Osteocyte (in vitro differentiated cells): ENCODE measurements around the gene LAG3. TPM values are rescaled to one million over a fixed set of nuclear protein-coding genes. Genes with fewer than 3 reads are reported as not detected.

Experiments
- DNase-seq: peaks from one replicate; pipeline ENCODE4 v3.0.0; 2021; ENCODE audit warnings: mixed read lengths; ENCODE audit not compliant: unreplicated experiment; ENCODE audit errors: extremely low spot score
- H3K27ac Mint-ChIP-seq: one replicate; pipeline ENCODE4 v1.8.0; 2021; ENCODE audit warnings: mild to moderate bottlenecking, mixed read lengths; ENCODE audit not compliant: unreplicated experiment
- H3K27me3 Mint-ChIP-seq: one replicate; pipeline ENCODE4 v1.8.0; 2021; ENCODE audit warnings: mixed read lengths; ENCODE audit not compliant: unreplicated experiment
- H3K36me3 Mint-ChIP-seq: one replicate; pipeline ENCODE4 v1.8.0; 2021; ENCODE audit warnings: mixed read lengths; ENCODE audit not compliant: unreplicated experiment
- H3K4me1 Mint-ChIP-seq: one replicate; pipeline ENCODE4 v1.8.0; 2021; ENCODE audit warnings: mixed read lengths; ENCODE audit not compliant: unreplicated experiment
- H3K4me3 Mint-ChIP-seq: one replicate; pipeline ENCODE4 v1.8.0; 2021; ENCODE audit warnings: mild to moderate bottlenecking, moderate library complexity, mixed read lengths; ENCODE audit not compliant: unreplicated experiment
- H3K9me3 Mint-ChIP-seq: one replicate; pipeline ENCODE4 v1.8.0; 2021; ENCODE audit warnings: mixed read lengths; ENCODE audit not compliant: unreplicated experiment
- CTCF ChIP-seq: fragments of 200-600 bp; sonication (generic); IDR thresholded peaks from 2 replicates; pipeline ENCODE4 v1.5.0; 2021; ENCODE audit warnings: antibody characterized with exemption, mild to moderate bottlenecking, moderate library complexity
- total RNA-seq: library from RNA; stranded (reverse); gene quantifications from 2 replicates; pipeline ENCODE4 v1.2.1, GENCODE V29; 2021

The LAG3 gene
- total RNA-seq, 1 donor from 2014 or later, result 2.5 TPM

GRCh38 chr12:6809056-6809455 lies 36.7 kb downstream of the LAG3 start:
- Mint-ChIP-seq H3K27me3 (peaks cover 25% of the 10 kb centered on the region), H3K27ac (no peak overlapping the region), H3K9me3 (peaks cover 3% of the 10 kb centered on the region), H3K4me1 (no peaks in the 10 kb centered on the region), H3K36me3 (peaks cover 2% of the 10 kb centered on the region), H3K4me3 (no peak overlapping the region)
- DNase-seq, result no peak
- no peak for TF ChIP-seq CTCF

GRCh38 chr12:6810758-6811157 lies 38.4 kb downstream of the LAG3 start:
- no peaks in the 10 kb centered on the region for H3K4me1 Mint-ChIP-seq
- no peak for DNase-seq
- TF ChIP-seq CTCF, result no peak
- H3K9me3 Mint-ChIP-seq, result no peaks in the 10 kb centered on the region
- H3K27ac Mint-ChIP-seq, result no peak overlapping the region
- H3K27me3 Mint-ChIP-seq, result peaks cover 37% of the 10 kb centered on the region
- H3K36me3 Mint-ChIP-seq, result peaks cover 2% of the 10 kb centered on the region
- H3K4me3 Mint-ChIP-seq, result no peak overlapping the region

GRCh38 chr12:6813363-6813762 lies 41.0 kb downstream of the LAG3 start:
- H3K27ac Mint-ChIP-seq, result no peak overlapping the region
- H3K9me3 Mint-ChIP-seq, result no peaks in the 10 kb centered on the region
- H3K4me1 Mint-ChIP-seq, result no peaks in the 10 kb centered on the region
- H3K4me3 Mint-ChIP-seq, result no peak overlapping the region
- DNase-seq, result no peak
- H3K36me3 Mint-ChIP-seq, result peaks cover 2% of the 10 kb centered on the region
- no peak for TF ChIP-seq CTCF
- H3K27me3 Mint-ChIP-seq, result peaks cover 40% of the 10 kb centered on the region

- no peak overlapping the region for H3K27ac Mint-ChIP-seq
- no peaks in the 10 kb centered on the region for H3K36me3 Mint-ChIP-seq
- no peak for DNase-seq
- H3K9me3 Mint-ChIP-seq, result no peaks in the 10 kb centered on the region
- H3K27me3 Mint-ChIP-seq, result peaks cover 24% of the 10 kb centered on the region
- peaks cover 22% of the 10 kb centered on the region for H3K4me1 Mint-ChIP-seq
- no peak for TF ChIP-seq CTCF
- no peak overlapping the region for H3K4me3 Mint-ChIP-seq
Observed at GRCh38 chr12:6816598-6816997, 44.3 kb downstream of the LAG3 start.

- Mint-ChIP-seq H3K27ac (no peak overlapping the region), H3K4me1 (peaks cover 25% of the 10 kb centered on the region), H3K9me3 (no peaks in the 10 kb centered on the region), H3K36me3 (no peaks in the 10 kb centered on the region), H3K27me3 (peaks cover 24% of the 10 kb centered on the region), H3K4me3 (no peak overlapping the region)
- no peak for TF ChIP-seq CTCF
- no peak for DNase-seq
Observed at GRCh38 chr12:6817098-6817497, 44.8 kb downstream of the LAG3 start.
